H4 (cell line): ENCODE results near the gene RBM10. TPM values are rescaled to one million over a fixed set of nuclear protein-coding genes. Genes with fewer than 3 reads are reported as not detected.
A peak's percentile ranks its signal among the peaks of the same experiment; 100 is the strongest.

Experiments
- DNase-seq: peaks from one replicate; pipeline ENCODE4 v3.0.0-alpha.2; 2015; ENCODE audit warnings: low spot score
- total RNA-seq: library from RNA; depleted of rRNA; stranded (reverse); fragments of >200 nt; shearing (Covaris generic); gene quantifications from 2 replicates; pipeline ENCODE4 v1.2.3, GENCODE V29; 2014

Gene RBM10
- total RNA-seq, 1 experiment from 2014 or later: 37.9 TPM

DNA sequence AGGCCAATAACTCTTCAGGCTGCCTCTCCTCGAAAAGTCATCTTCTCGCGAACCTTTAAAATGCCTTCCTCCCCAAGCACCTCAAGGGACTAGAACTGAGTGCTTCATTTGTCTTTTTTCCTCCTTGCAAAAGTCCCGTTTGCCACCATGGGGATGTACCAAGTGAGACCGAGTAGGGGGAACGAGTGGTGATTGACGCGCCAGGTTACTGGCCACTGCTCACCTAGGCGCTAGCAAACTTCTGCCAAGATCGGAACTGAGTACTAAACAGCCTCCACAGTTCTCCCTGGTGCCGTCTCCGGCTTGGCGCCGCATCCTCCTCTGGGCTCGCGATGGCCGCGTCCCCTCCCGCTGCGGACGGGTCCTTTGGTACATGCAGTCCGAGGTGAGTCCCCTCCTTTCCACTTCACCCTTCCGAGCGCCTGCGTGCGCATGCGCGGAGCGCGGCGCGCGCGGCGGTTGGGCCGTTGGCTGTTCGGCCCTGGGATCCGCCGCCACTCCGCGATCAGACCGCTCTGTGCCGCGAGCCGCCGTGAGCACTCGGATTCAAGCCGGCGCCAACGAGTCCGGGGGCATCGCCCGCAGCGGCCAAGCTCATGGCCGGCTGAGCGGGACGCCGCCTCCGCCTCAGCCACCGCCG, 73.4 kb downstream of the RBM10 start, which contains the start of gene CDK16:
TSS of gene CDK16 (plus strand) at position 402 of the 640 bp plus-strand sequence. CDS start 4,877 bp downstream, outside the sequence.
- peak; percentile 60 for DNase-seq

DNA sequence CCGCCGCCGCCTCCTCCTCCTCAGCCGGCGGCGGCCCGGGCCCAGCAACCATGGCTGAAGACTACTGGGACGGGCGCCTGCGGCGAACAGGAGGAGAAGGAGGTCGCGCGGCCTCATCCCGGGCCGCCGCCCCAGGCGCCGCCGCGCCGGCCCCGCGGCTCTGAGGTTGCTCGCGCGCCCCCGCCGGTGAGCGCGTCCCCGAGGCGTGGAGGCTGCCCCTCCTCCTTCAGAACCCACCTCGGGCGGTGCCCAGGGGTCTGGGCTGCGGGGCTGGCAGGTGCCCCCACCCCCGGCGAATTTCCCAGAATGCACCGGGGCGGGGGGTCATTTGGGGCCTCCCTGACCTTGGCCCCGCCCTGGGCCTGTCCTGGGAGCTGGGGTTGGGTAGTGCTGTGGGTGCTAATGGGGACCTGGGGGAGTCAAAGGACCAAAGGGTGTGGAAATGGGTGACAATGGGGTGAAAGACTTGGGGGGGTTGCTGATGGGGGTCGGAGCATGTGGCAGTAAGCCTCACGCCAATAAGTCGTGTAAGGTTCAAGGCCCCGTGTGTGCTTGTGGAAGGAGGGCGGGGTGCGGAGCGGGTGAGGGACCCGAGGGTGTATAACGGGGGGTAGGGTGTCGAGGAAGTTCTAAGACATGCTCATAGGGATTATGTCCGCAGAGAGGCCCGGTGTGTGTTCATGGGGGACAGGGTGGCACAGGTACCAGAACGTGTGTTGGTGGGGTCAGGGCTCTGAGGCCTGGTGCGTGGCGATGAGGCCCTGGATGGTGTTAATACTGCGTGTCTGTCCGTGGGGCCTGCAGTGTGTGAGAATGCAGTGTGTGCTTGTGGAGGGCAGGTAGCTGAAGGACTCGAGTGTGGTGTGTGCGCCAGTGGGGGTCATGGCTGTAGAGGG, 74.1 kb downstream of the RBM10 start:
- no peak for DNase-seq

DNA sequence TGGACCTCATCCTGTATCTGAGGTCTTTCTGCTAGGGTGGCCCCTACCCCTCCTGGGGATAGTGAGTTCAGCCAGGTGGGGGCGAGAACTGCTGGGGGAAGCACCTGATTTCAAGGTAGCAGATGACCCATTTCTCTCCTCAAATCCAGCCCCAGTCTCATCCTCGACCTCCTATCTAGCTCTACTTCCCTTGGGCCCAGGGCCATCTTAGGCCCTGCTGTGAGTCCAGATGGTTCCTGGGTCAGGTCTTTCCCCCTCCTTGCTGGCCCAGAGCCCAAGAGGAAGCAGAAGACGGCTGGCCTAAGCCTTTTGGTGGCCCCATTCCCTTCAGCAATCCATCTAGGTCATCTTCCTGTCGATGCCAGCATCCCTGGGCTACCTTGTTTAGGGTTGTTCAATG, 76.7 kb downstream of the RBM10 start:
- no peak for DNase-seq

DNA sequence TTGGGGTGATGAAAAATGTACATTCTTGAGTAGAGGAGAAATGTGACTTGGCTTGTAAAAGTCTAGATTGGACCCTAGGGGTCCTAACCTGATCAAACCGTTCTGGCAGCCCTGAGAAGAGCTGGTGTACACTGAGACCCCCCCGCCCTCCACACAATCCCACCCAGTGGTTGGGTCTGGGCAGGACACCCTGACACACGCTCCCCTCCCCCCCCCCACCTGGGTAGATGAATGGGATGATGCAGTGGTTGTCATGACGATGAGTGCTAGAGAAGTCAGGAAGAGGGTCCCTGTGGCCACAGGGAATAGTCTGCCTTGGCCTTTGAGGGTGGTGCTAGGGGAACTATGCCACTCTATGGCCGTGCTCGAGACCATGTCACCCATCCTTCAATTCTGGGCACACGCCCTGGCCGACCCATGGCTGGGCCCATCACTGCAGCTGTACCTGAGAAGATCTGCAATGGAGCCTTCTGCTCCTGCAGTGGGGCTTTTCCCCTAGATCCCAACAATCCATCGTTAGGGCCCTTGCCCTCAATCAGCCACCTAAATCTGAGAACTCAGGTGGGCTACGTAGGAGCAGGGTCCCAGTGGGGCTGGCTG, 77.8 kb downstream of the RBM10 start:
- no peak for DNase-seq

DNA sequence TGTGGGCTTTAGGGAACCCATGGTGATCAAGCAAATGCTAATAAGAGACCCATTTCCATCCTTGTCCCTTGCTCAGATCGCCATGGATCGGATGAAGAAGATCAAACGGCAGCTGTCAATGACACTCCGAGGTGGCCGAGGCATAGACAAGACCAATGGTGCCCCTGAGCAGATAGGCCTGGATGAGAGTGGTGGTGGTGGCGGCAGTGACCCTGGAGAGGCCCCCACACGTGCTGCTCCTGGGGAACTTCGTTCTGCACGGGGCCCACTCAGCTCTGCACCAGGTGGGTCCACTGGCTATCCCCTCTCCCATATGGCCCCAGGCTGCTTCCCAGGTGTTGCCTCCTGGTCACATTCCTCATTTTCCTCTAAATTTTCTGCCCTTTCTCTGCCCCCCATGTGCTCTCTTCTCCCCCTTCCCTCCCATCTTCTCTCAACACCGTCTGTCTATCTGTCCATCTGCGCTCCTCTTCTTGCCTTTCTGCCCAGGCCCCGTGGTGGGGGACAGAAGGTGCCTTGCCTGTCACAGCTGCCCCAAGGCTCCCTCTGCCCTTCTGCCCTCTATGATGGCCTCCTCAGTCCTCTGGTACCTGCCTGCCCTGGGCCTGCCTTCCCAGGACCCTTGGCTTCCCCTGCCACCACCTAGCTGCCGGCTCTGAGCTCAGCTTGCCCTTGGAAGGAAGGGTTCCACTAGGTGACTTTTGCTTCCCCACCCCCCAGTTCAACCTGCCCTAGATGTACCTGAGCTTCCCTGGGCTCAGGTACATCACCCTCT, 78.6 kb downstream of the RBM10 start:
- no peak for DNase-seq

DNA sequence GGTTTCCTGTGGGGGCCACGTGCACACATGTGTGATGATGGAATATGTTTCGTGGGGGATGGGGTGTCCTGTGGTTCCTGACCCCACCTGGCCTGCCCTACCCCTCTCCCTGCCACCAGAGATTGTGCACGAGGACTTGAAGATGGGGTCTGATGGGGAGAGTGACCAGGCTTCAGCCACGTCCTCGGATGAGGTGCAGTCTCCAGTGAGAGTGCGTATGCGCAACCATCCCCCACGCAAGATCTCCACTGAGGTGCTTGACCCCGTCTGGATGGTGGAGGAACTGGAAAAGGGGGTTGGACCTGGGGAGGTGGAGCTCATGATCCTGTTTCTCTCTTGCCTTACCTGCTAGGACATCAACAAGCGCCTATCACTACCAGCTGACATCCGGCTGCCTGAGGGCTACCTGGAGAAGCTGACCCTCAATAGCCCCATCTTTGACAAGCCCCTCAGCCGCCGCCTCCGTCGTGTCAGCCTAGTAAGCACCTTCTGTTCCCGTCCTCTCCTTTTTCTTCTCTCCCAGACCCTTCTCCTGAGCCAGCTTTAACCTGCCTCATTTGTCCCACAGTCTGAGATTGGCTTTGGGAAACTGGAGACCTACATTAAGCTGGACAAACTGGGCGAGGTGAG, 79.4 kb downstream of the RBM10 start:
- DNase-seq: no peak

DNA sequence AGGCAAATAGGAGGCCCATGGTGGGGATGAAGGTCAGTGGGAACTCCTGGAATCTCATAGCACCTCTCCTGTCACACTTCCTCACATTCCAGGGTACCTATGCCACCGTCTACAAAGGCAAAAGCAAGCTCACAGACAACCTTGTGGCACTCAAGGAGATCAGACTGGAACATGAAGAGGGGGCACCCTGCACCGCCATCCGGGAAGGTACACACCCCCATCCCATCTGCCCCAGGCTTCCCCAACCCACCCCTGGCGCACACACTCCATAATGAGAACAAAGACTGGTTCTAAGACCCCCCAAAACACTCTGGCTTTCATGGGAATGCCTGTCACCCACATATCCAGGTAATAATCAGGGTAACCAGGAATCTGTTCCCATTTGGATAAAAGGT, 79.9 kb downstream of the RBM10 start:
- no peak for DNase-seq

DNA sequence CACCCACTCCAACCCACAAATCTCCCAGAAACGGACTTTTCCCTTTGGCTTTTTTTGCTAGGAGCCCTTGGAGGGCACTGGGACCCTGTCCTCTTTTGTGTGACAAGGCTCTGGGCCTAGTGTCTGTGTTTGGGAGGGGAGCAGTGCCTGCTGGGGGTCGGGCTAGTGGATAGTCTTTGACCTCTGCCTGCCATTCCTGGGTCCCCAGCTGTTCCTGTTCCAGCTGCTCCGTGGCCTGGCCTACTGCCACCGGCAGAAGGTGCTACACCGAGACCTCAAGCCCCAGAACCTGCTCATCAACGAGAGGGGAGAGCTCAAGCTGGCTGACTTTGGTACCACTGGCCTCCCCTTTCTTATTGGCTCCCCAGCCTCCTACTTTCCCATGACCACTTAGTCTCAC, 81.0 kb downstream of the RBM10 start:
- no peak for DNase-seq

DNA sequence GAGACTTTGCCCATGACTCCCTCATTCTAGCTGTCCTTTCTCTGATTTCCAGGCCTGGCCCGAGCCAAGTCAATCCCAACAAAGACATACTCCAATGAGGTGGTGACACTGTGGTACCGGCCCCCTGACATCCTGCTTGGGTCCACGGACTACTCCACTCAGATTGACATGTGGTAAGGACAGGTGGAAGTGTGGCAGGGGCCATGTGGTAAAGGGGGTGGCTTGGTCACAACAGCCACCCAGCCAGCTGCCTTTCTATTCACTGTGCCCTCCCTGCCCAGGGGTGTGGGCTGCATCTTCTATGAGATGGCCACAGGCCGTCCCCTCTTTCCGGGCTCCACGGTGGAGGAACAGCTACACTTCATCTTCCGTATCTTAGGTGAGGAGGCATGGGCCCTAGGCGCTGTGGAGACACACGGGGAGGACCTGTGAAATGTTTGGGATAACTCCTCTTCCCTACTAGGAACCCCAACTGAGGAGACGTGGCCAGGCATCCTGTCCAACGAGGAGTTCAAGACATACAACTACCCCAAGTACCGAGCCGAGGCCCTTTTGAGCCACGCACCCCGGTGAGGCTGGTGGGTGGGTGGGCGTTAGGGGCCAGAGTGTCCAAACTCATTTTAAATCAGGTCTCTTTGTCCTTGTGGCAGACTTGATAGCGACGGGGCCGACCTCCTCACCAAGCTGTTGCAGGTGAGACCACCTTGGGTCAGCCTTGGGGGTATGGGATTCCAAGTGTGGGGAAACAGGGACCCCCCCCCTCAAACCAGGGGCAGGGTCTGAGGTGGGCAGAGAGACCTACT, 81.7 kb downstream of the RBM10 start:
- DNase-seq: no peak

DNA sequence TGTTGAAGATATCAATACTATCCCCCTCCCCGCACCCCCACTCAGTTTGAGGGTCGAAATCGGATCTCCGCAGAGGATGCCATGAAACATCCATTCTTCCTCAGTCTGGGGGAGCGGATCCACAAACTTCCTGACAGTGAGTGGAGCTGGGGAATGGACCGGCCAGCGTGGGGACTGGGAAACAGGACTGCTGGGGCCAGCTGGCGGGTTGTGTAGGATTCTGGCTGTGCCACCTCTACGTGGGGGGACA, 82.2 kb downstream of the RBM10 start:
- DNase-seq: no peak

DNA sequence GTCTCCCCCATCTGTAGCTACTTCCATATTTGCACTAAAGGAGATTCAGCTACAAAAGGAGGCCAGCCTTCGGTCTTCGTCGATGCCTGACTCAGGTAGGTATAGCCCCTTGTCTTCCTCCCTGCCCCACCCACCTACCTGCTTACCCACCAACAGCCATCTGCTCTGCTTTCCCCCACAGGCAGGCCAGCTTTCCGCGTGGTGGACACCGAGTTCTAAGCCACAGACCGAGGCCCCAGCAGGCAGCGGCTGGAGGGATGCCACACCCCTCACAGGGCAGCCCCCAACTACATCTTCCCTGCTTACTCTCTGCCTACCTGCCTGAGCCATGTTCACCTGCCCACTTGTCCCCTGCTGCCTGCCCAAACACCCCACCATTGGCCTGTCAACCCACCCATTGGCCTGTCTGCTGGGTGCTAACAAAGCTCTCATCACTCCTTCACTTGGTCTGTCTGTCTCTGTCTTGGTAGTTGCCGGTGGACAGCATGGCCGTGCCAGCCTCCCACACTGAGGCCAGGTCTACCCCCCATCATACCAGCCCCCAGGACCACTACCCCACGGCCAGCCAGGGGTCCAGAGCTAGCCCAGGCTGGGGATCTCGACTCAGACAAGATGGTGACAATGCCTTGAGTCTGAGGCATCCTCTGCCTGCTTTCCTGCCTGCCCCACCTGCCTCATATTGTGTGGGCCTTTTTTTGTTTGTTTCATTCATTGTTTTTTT, 83.7 kb downstream of the RBM10 start:
- no peak for DNase-seq

DNA sequence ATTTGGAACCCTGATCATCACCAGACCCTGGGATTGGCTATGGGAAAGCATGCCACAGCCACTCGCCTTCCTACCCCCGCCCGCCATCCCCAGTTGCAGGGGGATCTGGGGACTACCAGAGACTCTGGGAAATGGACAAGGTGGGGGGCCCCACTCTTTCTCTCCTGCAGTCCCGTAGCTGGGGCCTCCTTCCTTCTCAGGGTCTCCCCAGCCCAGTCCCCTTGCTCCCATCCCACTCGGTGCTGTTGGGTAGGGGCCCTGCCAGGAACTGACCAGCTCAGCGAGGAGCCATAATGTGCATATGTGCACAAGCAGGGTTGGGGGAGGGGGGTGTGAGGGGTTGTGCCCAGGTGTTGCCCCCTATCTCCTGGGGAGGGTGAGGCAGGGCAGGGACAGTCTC, 84.4 kb downstream of the RBM10 start:
- no peak for DNase-seq

DNA sequence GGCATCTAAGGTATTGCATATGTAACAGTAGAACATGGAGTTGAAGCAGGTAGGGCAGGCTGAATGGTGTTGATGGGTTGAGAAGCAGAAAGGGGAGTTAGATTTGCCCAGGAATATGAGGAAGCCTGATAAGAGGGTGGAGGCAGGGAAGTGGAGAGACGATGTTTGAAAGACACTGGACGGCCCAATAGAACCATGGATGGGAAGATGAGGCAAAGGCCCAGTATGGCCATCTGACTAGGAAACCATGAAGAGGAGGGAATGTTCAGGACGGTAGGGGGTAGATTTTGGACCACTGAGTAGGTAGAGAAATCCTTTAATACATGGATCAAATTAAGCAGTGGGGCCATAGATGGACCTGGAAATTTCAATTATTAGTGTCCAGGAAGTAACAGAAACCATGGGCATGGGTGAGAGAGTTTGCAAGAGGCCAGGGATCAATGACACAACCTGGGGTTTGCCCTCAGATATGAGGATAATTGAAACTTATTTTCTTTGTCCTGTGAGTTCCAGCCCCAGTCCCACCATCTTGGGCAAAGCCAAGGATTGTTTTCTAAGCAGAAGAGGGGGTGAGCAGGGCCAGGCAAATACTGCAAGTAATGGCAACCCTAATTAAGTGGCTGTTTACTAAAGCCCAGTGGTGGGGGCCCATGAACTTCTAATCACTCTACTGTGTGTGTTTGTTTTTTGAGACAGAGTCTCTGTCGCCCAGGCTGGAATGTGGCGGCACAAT, 85.3 kb downstream of the RBM10 start:
- DNase-seq: no peak

DNA sequence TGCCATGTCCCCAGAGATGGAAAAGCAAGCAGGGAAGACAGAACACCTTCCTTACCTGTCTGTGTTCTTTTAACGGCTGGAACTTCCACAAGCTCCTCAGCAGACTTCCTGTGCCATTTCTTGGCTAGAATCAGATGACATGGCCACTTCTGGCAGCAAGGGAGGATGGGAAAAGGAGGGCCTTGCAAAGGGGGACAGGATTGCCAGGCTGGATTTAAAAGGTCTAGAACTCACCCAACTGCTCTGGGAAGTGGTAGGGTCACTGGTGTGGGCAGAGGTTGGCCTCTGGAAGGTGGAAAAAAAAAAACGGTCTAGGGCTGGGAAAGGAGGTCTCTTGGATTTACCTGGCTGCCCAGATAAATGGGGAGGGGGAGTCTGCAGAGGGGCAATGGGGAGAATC, 86.1 kb downstream of the RBM10 start:
- no peak for DNase-seq

DNA sequence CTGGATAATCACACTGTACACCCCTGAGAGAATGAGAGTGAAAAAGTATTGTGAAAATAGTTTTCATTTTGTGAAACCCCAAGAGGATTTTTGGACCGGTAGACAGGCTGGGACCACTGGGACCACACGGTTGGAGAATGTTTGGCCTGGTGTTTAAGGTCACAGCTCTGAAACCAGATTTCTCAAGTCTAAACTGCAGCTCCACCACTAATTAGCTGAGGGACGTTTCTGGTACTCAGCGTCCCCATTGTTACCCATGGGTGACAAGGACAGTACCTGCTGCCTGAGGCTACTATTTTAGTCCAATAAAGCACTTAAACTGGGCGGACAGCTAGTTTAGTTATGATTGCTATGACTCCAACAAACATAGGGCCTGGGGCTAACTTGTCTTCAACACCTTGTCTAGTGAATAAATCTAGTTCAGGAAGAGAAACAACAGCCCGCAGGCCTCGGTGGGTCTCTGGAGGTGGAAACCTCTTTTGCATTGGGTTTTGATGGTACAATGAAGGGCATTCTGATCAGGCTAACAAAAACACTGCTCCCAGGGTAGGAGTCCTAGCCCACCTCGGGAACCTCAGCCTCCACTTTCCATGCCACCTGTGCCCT, 87.3 kb downstream of the RBM10 start:
- no peak for DNase-seq

DNA sequence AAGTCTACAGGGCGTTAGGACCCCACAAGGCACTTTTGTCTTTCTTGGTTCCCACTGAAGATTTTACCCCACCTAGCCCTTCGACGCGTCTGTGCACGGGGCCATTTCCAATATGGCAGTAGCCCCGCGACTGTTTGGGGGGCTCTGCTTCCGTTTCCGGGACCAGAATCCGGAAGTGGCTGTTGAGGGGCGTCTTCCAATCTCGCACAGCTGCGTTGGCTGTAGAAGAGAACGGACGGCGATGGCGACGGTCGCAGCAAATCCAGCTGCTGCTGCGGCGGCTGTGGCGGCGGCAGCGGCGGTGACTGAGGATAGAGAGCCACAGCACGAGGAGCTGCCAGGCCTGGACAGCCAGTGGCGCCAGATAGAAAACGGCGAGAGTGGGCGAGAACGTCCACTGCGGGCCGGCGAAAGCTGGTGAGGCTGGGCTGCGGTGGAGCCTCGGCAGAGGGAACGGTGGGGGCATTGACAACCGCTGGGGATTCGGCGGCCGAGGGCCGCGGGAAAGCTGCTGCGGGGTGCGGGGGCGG, 87.8 kb downstream of the RBM10 start, which contains the start of gene USP11:
TSS of gene USP11 (plus strand) at position 207 of the 530 bp plus-strand sequence. CDS start at position 242, 35 bp downstream.
- peak; percentile 32 for DNase-seq

DNA sequence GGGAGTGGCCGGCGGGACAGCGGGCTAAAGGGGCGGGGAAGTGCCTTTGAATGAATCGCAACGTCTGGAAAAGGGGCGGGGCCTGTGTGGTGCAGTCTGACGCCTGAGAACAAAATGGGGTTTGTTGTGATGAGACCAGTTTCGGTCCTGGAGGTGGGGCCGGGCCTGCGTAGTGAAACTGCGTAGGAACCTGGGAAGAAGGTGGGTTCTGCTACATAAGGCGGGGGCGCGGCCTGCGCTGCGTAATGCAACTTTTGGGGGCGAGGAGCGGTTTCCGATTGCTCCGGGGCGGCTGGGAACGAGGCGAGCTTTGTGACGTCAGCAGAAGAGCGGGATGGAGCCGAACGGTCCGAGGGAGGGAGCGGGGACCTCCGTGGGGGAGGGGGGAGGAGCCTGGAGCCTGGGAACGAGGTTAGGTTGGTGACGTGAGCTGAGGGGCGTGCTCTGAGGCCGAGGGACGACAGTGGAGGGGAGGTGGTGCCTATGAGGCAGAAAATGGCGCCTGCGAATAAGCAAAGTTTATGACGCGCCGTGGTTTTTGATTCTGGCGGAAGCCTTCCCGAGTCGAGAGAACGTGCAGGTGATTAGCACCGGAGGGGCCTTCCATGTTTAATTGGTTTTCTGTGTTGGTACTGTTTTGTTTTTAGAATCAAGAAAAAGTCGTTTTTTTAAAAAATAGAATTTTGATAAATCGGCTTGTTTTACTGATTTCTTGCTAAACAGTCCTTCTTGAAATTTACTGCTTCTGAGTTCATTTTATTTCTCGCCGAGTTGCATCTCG, 88.5 kb downstream of the RBM10 start:
- peak; percentile 97 for DNase-seq

DNA sequence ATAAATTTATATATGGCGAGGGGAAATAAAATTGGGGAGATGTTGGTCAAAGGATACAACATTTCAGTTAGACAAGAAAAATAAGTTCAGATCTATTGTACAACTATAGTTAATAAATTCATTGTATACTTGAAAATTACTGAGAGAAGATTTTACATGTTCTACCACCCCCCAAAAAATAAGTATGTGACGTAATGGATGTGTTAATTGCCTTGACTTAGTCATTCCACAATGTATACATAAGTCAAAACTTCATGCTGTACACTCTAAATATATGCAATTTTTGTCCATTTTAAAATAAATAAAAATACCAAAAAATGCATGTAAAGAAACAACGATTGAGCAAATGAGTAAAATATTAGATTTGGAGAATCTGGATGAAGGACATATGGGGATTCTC, 89.6 kb downstream of the RBM10 start:
- no peak for DNase-seq
